AG10803 (cell line): ENCODE data around the gene BIN1.

Experiments used
- DNase-seq: peaks from one replicate; pipeline ENCODE4 v3.0.0; 2010; ENCODE audit warnings: low read depth
- H3K4me3 ChIP-seq: 2 replicates; pipeline ENCODE4 v1.5.1; 2011; ENCODE audit warnings: mild to moderate bottlenecking, low read length, control low read depth
- CTCF ChIP-seq: conservative IDR thresholded peaks from 2 replicates; pipeline ENCODE4 v1.5.1; 2011; ENCODE audit warnings: mild to moderate bottlenecking, low read length, control low read depth, inconsistent platforms

The BIN1 gene

DNA sequence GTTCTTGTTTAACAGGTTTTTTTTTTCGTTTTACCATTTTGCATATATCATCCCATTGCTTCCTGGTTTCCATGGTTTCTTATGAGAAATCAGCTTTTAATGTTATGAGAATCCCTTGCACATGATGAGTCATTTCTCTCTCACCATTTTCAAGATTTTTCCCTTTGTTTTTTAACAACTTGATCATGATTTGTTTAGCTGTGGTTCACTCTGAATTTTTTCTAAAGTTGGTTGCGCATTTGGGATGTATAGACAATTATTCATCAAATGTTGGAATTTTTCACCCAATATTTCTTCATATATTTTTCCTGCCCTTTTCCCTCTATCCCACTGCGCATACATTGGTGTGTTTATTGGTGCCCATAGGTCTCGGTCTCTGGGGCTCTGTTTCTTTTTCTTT, 42.4 kb upstream of the BIN1 start:
- no peak for TF ChIP-seq CTCF
- H3K4me3 ChIP-seq, result no peak overlapping the region
- DNase-seq, result peak; percentile 96

DNA sequence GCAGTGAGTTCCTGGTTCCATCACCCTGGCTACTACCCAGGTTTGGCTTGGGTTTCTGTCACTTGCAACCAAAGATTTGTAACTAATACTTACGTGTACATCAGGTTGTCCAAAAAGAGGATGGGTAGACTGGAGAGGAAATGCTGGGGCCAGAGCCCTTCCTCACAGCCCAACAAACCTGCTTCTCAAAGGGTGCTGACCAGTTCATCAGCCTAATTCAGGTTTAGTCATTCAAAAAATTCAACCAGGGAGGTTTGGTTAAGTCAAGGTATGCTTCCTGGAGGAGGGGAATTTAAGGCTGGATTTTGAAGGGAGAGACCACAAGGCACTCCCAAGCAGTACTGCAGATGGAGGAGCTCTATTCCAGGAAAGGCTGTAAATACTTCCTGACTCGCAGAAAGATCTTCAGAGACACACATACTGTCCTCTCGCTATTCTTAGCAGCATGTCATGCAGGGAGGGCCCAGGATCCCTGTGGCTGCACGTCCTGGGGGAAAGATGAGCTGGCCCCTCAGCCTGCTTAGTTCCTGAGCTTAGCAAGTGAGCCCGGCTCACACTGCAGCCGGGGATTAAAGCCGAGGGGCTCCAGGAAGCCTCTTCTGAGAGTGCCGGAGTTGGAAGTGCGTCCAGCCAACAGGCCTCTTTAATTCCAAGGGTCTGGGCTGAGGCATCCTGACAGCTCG, 40.0 kb upstream of the BIN1 start:
- no peak for TF ChIP-seq CTCF
- H3K4me3 ChIP-seq, result no peak overlapping the region
- peak; percentile 40 for DNase-seq

GRCh38 chr2:127146071-127146725, 39.2 kb upstream of the BIN1 start:
- DNase-seq, result no peak
- no peak for TF ChIP-seq CTCF
- no peak overlapping the region for H3K4me3 ChIP-seq

DNA sequence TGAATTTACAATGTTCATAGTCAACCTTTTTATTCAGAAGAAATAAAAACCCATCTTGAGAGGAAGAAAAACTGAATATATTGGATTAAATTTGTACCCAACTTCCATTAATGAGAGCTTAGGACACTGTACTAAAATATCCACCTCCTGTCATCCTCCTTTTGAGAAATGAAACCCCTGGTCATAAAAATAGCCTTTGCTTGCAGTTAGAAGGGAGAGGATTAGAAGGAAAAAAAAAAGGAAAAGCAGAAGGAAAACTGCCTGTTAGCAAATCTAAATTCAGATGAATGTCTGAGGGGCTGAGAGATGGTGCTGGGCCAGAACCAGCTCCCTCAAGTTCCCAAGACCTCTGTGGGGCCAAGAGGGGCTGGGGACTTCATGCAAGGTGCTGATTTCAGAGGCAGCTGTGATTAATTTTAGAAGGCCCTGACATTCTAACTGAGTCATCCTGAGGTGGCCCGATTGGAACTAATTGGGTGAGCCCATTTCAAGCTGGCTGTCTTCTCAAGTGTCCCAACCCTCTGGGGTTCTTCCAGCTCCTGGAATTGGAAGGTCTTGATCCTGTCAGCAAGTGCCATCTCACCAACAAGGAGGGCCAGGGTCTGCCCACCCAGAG, 38.4 kb upstream of the BIN1 start:
- peak; percentile 66 for DNase-seq
- no peak overlapping the region for H3K4me3 ChIP-seq
- TF ChIP-seq CTCF, result no peak

DNA sequence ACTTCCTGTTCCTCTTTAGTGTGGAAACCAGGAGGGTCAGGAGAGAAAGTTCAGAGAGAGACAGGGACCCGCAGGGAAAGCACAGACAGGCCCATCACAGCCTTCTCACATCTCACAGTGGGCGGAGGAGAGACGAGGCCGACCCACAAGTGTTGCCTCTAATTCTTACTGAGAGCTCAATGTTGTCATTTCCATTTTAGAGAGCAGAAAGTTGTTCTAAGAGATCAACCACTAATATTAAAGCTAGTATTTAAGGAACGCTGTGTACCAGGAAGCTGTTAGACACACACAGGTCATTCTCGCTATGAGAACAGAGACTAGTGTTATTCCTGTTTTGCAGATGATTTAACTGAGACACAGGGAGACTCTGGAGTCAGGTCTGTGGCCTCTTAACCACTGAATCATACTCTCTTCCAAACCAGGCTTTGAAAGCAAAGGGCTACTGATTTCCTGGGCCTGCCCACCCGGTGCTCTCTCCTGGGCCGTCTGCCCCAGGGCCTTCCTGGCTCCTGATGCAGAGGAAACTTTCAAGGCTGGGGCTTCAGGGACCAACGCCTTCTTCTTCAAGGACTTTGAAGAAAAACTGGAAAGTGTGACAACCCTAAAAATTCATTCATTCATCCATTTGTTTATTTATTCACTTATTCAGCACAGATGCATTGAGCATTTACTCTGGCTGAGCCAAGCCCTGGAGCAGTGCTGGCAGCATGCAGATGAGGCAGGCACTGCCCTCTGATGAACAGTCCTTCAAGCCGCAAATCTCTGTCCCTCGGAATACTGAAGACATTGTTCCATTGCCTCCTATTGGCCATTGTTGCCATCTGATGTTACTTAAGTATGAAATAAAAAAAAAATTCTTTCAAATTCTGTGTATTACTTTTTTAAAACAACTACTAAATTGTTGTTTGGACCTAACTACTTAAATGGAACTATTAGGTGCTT, 37.2 kb upstream of the BIN1 start:
- TF ChIP-seq CTCF, result peak; percentile 37
- H3K4me3 ChIP-seq, result no peak overlapping the region
- peak; percentile 62 for DNase-seq

GRCh38 chr2:127142663-127143630, 36.0 kb upstream of the BIN1 start:
- peak; percentile 36 for TF ChIP-seq CTCF
- H3K4me3 ChIP-seq, result no peak overlapping the region
- peak; percentile 21 for DNase-seq
